ENCODE results near the gene STEEP1.

Gene STEEP1

GRCh38 chrX:119492463-119492862 is 72.7 kb downstream of the STEEP1 start:
- in situ Hi-C loops (cut with MboI; ENCODE audit: low sequenced_read_pairs), result no loop called here

GRCh38 chrX:119489212-119490074 is 75.8 kb downstream of the STEEP1 start:
- in situ Hi-C loops (cut with MboI; ENCODE audit: low sequenced_read_pairs), result no loop called here

GRCh38 chrX:119488749-119489148 is 76.5 kb downstream of the STEEP1 start:
- in situ Hi-C loops (cut with MboI; ENCODE audit: low sequenced_read_pairs), result no loop called here

Data from HL-60/S4 treated with phorbol 12-myristate 13-acetate at 8.2 ng/mL for 4 days and 3 days (cell line).